Stimulated activated naive CD8-positive, alpha-beta T cell treated with anti-CD3 and anti-CD28 coated beads, Interleukin-15, Interleukin-2, amounts not matched to agents 100 ng/mL and 50 ng/mL, for 24 hours (primary cell): ENCODE results near the gene CETP.

ENCODE experiments used
- H3K27ac Mint-ChIP-seq: one replicate; pipeline ENCODE4 v1.8.0; 2021; ENCODE audit warnings: mild to moderate bottlenecking, mixed read lengths
- H3K27me3 Mint-ChIP-seq: one replicate; pipeline ENCODE4 v1.8.0; 2021; ENCODE audit warnings: mixed read lengths
- H3K36me3 Mint-ChIP-seq: one replicate; pipeline ENCODE4 v1.8.0; 2021; ENCODE audit warnings: low read depth, mixed read lengths
- H3K4me1 Mint-ChIP-seq: one replicate; pipeline ENCODE4 v1.8.0; 2021; ENCODE audit warnings: low read depth, mixed read lengths
- H3K4me3 Mint-ChIP-seq: one replicate; pipeline ENCODE4 v1.8.0; 2021; ENCODE audit warnings: mild to moderate bottlenecking, mixed read lengths
- H3K9me3 Mint-ChIP-seq: one replicate; pipeline ENCODE4 v1.8.0; 2021; ENCODE audit warnings: mixed read lengths

The CETP gene

DNA sequence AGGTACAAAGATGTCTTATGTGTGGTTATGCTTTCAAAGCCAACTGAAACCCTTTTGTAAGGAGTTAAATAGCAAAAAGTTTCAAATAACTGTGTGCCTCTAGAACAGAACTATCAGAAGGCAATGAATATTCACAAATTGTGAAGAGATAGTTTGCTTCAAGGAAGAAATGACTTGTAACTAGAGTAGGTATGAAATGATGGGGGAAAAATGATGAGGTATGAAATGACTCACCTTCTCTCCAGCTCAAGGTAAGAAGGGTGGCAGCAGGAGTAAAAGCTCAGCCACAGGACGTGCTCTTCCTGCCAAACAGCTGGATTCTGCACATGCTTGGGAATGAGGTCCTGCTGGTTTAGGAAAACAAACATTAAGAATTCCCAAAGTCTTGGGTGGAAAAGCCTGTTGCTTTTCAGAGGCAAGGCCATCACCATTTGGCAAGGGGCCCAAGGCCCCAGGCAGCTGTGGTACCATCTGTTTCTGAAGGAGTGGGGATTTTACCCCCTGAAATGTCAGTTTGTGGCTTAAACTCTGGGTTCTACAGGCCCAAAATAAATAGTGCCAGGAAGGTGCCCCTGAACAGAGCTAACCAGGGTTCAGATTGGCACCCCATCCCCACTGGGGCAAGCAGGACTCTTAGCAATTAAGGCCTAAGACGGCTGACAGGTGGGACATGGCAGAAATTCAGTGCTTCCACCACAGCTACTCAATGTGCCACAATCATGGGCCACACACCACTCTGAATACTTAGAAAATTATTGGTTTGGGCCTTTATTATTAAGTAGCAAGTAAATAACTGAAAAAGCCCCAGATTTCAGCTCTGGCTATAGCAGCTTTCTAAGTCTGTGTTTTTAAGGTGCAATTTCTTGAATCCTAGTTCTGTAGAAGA, 16.6 kb upstream of the CETP start:
- peaks cover 60% of the 10 kb centered on the region for H3K4me1 Mint-ChIP-seq
- H3K27me3 Mint-ChIP-seq, result no peaks in the 10 kb centered on the region
- H3K27ac Mint-ChIP-seq, result peak overlapping the region; percentile 93
- H3K36me3 Mint-ChIP-seq, result peaks cover 54% of the 10 kb centered on the region
- H3K9me3 Mint-ChIP-seq, result no peaks in the 10 kb centered on the region
- peak overlapping the region; percentile 51 for H3K4me3 Mint-ChIP-seq

DNA sequence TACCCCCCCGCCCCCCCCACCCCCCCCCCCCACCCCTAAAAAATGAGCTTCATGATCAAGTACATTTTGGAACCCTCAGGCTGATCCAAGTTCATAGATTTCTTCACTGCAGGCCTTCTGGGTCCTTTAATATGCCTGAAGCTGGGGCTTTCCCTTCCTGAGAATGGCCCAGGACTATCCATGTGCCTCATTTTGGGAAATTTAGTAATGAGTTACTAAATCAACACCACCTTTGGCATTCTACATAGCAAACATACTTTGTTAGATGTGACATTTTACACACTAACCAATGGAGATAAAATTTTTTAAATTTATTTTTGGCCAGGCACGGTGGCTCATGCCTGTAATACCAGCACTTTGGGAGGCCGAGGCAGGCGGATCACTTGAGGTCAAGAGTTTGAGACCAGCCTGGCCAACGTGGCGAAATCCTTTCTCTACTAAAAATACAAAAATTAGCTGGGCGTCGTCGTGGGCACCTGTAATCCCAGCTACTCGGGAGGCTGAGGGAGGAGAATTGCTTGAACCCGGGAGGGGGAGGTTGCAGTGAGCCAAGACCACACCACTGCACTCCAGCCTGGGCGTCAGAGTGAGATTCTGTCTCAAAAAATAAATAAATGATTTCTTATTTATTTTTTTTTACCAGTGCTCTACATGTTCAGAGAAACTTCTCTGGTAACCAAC, 15.8 kb upstream of the CETP start:
- Mint-ChIP-seq H3K4me3 (no peak overlapping the region), H3K27me3 (no peaks in the 10 kb centered on the region), H3K9me3 (no peaks in the 10 kb centered on the region), H3K27ac (peak overlapping the region; percentile 49), H3K36me3 (peaks cover 48% of the 10 kb centered on the region), H3K4me1 (peaks cover 61% of the 10 kb centered on the region)

DNA sequence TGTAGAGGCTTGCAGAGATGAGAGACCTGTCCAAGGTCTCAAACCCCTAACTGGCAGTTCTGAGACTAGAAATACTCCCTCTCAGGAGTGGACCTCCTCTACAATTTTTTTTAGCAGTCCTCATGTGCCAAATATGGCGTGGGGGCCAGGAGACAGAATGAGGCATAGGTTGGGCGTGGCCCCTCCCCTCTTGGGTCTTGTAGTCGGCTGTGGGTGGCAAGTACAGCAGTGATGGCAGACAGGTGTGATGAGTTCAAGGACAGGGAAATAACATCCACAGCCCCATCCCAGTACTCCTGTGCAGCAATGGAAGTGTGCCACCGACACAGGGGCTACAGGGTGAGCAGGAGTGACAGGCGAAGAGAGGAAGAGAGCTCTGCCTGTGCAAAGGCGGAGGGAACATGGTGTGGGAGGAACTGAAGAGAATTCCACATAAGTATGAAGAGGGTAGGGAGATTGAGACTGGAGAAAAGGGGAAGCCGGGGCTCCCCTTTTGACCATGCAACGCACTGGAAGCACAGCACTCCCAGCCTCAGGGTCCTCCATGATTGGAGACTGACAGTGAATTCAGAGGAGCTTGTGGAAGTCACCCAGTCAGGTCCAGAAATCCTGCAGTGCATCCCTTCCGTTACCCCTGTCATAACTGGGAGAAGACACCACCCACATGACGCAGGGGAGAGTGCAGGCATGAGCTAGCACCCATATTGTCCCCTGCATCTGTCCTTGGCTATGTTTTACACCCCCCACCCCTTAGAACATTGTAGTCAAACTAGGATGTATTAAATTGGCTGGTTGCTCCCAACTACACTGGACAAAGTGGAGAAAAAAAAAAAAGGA, 14.8 kb upstream of the CETP start:
- peaks cover 63% of the 10 kb centered on the region for H3K4me1 Mint-ChIP-seq
- H3K9me3 Mint-ChIP-seq, result no peaks in the 10 kb centered on the region
- peak overlapping the region; percentile 69 for H3K27ac Mint-ChIP-seq
- no peaks in the 10 kb centered on the region for H3K27me3 Mint-ChIP-seq
- peaks cover 39% of the 10 kb centered on the region for H3K36me3 Mint-ChIP-seq
- no peak overlapping the region for H3K4me3 Mint-ChIP-seq

DNA sequence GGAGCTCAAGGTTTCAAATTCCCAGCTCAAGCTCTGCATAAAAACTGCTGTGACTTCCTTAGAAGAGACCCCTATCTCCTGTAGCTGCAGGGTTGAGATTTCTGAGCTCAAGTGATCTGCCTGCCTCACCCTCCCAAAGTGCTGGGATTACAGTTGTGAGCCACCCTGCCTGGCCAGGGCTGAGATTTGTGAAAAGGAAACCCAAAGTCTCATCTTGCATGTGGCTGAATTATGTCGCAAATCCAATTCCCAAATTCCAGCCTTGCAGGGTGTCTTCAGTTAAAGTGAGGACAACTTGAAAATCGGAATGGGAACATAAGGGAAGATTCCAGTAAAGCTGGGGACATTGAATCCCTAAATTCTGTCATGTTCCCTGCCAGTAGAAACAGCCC, 14.2 kb upstream of the CETP start:
- Mint-ChIP-seq H3K4me1 (peaks cover 56% of the 10 kb centered on the region), H3K4me3 (no peak overlapping the region), H3K36me3 (peaks cover 33% of the 10 kb centered on the region), H3K27ac (peak overlapping the region; percentile 54), H3K27me3 (no peaks in the 10 kb centered on the region), H3K9me3 (no peaks in the 10 kb centered on the region)

DNA sequence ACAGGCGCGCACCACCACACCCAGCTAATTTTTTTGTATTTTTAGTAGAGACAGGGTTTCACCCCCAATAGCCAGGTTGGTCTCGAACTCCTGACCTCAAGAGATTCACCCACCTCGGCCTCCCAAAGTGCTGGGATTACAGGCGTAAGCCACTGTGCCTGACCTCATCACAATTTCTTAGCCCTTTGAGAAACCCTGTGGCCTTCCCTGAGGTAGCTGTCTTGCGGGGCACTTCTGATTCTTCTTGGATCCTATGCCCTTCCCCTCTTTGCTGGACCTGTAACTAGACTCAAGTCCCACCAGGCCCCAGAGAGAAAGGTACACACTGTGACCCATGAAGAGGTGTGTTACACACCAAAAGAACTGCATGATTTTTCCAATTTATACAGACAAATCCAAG, 13.5 kb upstream of the CETP start:
- peaks cover 50% of the 10 kb centered on the region for H3K4me1 Mint-ChIP-seq
- no peak overlapping the region for H3K27ac Mint-ChIP-seq
- no peaks in the 10 kb centered on the region for H3K9me3 Mint-ChIP-seq
- H3K27me3 Mint-ChIP-seq, result no peaks in the 10 kb centered on the region
- H3K4me3 Mint-ChIP-seq, result no peak overlapping the region
- peaks cover 27% of the 10 kb centered on the region for H3K36me3 Mint-ChIP-seq

DNA sequence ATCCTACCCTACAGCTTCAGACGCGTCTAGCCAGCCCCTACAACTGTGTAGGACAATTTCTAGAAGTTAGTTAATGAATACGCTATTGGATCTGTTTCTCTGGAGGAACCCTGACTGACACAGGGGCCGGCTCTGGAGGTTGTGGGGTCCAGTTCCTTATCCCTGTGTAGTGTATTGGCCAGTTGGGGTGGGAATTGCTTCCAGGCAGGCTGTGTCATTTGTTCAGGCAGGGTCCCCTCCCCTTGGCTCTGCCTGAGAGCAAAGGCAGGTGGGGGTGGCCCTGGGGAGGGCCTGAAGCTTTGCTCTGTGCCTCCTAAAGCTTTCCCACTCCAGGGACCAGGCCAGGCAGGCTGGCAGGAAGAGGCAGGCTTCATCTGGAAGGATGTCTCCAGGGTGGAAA, 11.7 kb upstream of the CETP start:
- H3K36me3 Mint-ChIP-seq, result peaks cover 9% of the 10 kb centered on the region
- H3K9me3 Mint-ChIP-seq, result no peaks in the 10 kb centered on the region
- H3K4me3 Mint-ChIP-seq, result no peak overlapping the region
- no peak overlapping the region for H3K27ac Mint-ChIP-seq
- no peaks in the 10 kb centered on the region for H3K27me3 Mint-ChIP-seq
- peaks cover 32% of the 10 kb centered on the region for H3K4me1 Mint-ChIP-seq

DNA sequence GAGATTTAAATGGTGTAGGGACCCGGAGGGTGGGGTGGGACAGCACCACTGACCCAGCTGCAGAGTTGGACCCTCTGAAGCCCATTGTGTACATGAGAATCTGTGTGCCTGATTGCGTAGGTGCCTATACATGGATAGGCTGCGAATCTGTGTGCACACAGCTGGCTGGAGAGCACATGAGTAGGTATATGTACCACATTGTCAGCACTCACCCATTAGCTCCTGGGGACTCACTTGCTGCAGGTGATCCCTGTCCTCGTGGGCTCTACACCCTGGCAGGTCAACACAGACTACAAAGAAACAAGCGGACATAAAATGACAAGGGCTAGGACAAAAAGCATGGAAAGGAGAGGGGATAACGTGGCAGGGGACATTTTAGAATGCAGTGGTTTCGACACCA, 11.3 kb upstream of the CETP start:
- peak overlapping the region; percentile 53 for H3K27ac Mint-ChIP-seq
- H3K9me3 Mint-ChIP-seq, result no peaks in the 10 kb centered on the region
- H3K4me3 Mint-ChIP-seq, result no peak overlapping the region
- peaks cover 7% of the 10 kb centered on the region for H3K36me3 Mint-ChIP-seq
- peaks cover 28% of the 10 kb centered on the region for H3K4me1 Mint-ChIP-seq
- no peaks in the 10 kb centered on the region for H3K27me3 Mint-ChIP-seq

DNA sequence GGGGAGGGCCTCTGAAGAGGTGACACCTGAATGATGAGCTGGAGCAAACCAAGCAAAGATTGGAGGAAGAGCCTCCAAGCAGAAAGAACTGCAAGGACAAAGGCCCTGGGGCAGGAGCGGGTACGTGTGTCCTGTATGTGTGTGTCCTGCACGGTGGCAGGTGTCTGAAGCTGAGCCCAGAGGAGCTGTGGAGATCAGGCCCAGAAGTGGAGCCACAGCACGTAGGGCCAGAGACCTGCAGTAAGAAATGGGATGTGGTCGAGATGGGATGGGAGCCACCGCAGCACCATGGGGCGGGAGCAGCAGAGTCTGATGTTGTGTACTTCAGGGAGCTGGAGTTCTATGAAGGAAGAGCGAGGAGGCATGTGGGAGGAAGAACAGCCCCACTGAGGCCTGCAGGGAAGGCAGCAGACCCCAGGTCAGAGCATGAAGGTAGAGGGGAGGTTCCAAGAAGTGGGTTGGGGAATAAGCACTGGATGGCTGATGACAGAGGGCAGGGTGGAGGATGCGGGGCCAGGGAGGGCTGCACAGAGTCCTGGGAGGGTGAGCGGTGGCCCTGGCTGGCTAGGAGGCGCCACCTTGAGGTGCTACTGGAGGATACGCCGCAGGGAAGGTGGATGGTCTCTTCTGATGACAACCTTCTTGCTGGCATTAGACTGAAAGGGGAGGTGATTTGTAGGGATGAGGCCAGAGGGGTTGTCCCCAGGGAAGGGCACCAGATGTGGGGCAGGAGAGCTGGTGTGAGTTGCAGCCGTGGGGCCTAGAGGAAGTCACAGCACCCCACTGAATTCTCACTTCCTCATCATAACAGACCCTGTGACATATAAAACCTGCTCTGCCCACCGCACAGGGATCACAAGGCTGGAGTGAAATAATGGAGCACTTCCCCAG, 10.6 kb upstream of the CETP start:
- H3K4me1 Mint-ChIP-seq, result peaks cover 23% of the 10 kb centered on the region
- H3K27me3 Mint-ChIP-seq, result no peaks in the 10 kb centered on the region
- no peak overlapping the region for H3K4me3 Mint-ChIP-seq
- H3K36me3 Mint-ChIP-seq, result peaks cover 7% of the 10 kb centered on the region
- peak overlapping the region; percentile 69 for H3K27ac Mint-ChIP-seq
- H3K9me3 Mint-ChIP-seq, result no peaks in the 10 kb centered on the region

DNA sequence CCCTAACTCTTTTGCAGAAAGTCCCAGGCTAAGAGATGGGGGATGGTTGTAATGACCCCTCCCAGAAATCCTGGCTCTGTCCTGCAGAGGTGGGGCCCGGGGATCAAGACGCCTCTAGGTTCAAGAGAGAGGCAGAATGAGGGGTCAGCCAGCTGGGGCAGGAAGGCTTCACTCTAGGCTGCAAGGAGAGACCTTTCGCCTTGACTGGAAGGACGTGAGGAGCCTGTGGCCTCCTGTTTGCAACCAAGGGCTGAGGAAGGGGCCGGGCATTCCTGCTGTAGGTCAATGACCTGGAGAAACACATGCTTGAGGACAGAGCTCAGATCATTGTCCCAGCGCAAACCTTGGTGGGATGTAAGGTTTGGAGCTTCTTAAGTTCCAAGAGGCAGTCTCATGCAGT, 8.7 kb upstream of the CETP start:
- H3K27me3 Mint-ChIP-seq, result no peaks in the 10 kb centered on the region
- H3K4me3 Mint-ChIP-seq, result no peak overlapping the region
- peaks cover 16% of the 10 kb centered on the region for H3K4me1 Mint-ChIP-seq
- no peaks in the 10 kb centered on the region for H3K36me3 Mint-ChIP-seq
- H3K9me3 Mint-ChIP-seq, result no peaks in the 10 kb centered on the region
- no peak overlapping the region for H3K27ac Mint-ChIP-seq

DNA sequence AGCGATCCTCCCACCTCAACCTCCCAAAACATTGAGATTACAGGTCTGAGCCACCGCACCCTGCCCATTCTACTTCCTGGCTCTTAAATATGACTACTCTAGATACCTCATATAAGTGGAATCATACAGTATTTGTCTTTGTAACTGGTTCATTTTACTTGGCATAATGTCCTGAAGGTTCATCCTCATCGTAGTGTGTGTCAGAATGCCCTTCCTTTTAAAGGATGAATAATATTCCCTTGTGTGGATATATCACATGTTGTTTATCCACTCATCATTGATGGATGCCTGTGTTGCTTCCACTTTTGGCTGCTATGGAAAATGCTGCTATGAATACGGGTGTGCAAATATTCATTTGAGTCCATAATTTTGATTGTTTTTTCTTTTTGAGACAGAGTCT, 5.7 kb upstream of the CETP start:
- no peaks in the 10 kb centered on the region for H3K36me3 Mint-ChIP-seq
- H3K27ac Mint-ChIP-seq, result no peak overlapping the region
- no peaks in the 10 kb centered on the region for H3K27me3 Mint-ChIP-seq
- H3K4me1 Mint-ChIP-seq, result peaks cover 9% of the 10 kb centered on the region
- no peaks in the 10 kb centered on the region for H3K9me3 Mint-ChIP-seq
- no peak overlapping the region for H3K4me3 Mint-ChIP-seq

DNA sequence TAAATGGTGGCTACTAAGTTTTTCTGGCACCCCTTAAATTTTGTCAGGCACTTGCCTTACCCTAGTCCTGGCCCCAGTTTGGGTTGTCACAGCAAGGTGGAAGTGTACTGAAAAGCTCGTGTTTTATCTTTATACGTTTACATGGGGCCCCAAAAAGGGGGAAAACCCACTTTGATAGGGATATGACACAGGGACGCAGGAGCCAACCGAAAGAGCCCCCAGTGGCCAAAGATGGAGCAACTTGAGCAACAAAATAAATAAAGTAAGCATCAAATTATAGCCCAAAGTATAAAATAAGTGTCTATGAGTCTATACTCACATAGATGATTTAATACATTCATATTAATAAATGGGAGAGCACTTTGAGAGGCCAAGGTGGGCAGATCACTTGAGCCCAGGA, 5.0 kb upstream of the CETP start:
- Mint-ChIP-seq H3K27me3 (no peaks in the 10 kb centered on the region), H3K4me3 (no peak overlapping the region), H3K36me3 (no peaks in the 10 kb centered on the region), H3K9me3 (no peaks in the 10 kb centered on the region), H3K27ac (no peak overlapping the region), H3K4me1 (peaks cover 2% of the 10 kb centered on the region)

DNA sequence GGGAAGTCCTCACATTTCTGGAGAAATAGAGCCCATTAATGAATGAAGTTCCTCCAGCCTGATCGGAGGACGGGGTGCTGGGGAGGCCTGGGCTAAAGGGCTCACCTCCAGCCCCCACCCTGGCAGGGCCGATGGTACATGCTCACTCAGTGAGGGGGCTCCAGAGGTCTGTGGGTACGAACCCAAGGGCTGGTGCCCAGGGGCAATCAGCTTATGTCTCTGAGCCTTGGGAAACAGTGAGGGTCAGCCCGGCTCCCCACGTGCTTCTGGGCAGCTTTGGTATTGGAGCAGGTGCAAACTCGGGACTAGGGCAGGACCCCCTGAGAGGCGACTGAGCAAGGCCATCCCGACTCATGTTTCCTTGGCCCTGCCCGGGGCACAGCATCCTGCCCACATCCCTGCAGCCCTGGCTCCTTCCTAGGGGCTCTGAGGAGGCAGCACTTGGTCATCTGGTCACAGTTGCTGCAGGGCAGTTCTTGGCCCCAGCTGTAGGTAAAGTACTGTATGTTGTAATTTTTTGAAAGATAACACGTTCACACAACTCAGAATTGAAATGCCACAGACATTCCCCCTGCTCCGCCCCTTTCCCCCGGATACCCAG, 969 bp upstream of the CETP start:
- Mint-ChIP-seq H3K27me3 (no peaks in the 10 kb centered on the region), H3K9me3 (no peaks in the 10 kb centered on the region), H3K36me3 (no peaks in the 10 kb centered on the region), H3K4me1 (peaks cover 17% of the 10 kb centered on the region), H3K27ac (no peak overlapping the region), H3K4me3 (no peak overlapping the region)

DNA sequence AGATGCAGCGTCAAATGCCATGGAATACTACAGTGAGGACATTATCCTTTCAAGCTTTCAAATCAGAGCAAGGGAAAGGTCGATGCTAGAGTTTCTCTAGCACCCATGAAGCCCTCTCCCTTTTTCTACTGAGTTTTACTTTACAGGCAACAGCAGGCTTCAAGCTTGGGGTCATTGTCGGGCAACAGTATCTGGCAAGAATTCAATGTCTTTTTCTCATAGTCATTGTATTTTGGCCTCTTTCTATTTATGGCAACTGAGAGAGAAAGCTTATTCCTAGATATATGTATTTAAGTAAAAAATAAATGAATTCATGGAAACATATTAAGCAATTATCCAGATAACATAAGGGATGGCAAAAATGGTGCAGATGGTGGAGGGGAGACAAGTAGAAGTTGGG, 364 bp upstream of the CETP start:
- Mint-ChIP-seq H3K27ac (no peak overlapping the region), H3K9me3 (no peaks in the 10 kb centered on the region), H3K36me3 (no peaks in the 10 kb centered on the region), H3K27me3 (no peaks in the 10 kb centered on the region), H3K4me1 (peaks cover 22% of the 10 kb centered on the region), H3K4me3 (no peak overlapping the region)
